GM12892 (cell line): Measurements from ENCODE around the gene DHRSX.

Experiments used
- POLR2A ChIP-seq: IDR thresholded peaks from 2 replicates; pipeline ENCODE4 v1.6.1; 2011; ENCODE audit warnings: low read depth, low read length, control low read depth
- TAF1 ChIP-seq: IDR thresholded peaks from 2 replicates; pipeline ENCODE4 v1.6.1; 2011; ENCODE audit warnings: low read depth, mild to moderate bottlenecking, control low read depth, low read length, borderline replicate concordance

- no peak for TF ChIP-seq POLR2A
- TF ChIP-seq TAF1, result no peak
These were observed 280.5 kb downstream of the DHRSX start for GRCh38 chrX:2220296-2220695.
